ENCODE data around the gene GABBR2.

- TF ChIP-seq POLR2AphosphoS5 (IDR thresholded peaks at IDR 0.05; ENCODE audit: low read depth, low read length) (no peak), CTCF (IDR thresholded peaks at IDR 0.05) (no peak), REST (IDR thresholded peaks at IDR 0.05; ENCODE audit: insufficient read depth in 1 of 2, low read depth in 2 of 2, low read length in 1 of 2) (no peak)
Measured at GRCh38 chr9:98726735-98727134, 18.0 kb upstream of the GABBR2 start.
